DMS53 (cell line): ENCODE results near the gene FAT3.

Source experiments
- DNase-seq: peaks from one replicate; lab custom pipeline; 2025; lab: John Stamatoyannopoulos, UW

Gene FAT3

GRCh38 chr11:92224407-92225124, at the start of gene FAT3:
Gene FAT3, plus strand, starts transcription at chr11:92224818. Its CDS starts 127,295 bp downstream, at chr11:92352113.
- peak; percentile 87 for DNase-seq

- DNase-seq, result no peak
Observed at GRCh38 chr11:92179017-92179670, 45.5 kb upstream of the FAT3 start.

- no peak for DNase-seq
Observed at GRCh38 chr11:92180226-92180625, 44.4 kb upstream of the FAT3 start.

GRCh38 chr11:92180664-92181251, 43.9 kb upstream of the FAT3 start:
- DNase-seq, result no peak

- no peak for DNase-seq
Observed at GRCh38 chr11:92190535-92191206, 33.9 kb upstream of the FAT3 start.

- DNase-seq, result no peak
Observed at GRCh38 chr11:92192141-92192540, 32.5 kb upstream of the FAT3 start.

GRCh38 chr11:92198268-92198667, 26.4 kb upstream of the FAT3 start:
- DNase-seq, result peak; percentile 41

GRCh38 chr11:92199991-92200390, 24.6 kb upstream of the FAT3 start:
- no peak for DNase-seq

GRCh38 chr11:92204731-92205130, 19.9 kb upstream of the FAT3 start:
- no peak for DNase-seq

GRCh38 chr11:92206441-92206840, 18.2 kb upstream of the FAT3 start:
- DNase-seq, result no peak

- DNase-seq, result peak; percentile 78
Observed at GRCh38 chr11:92211576-92212167, 12.9 kb upstream of the FAT3 start.

- no peak for DNase-seq
Observed at GRCh38 chr11:92212530-92212929, 12.1 kb upstream of the FAT3 start.

- DNase-seq, result peak; percentile 69
Observed at GRCh38 chr11:92216789-92217188, 7.8 kb upstream of the FAT3 start.

- DNase-seq, result no peak
Observed at GRCh38 chr11:92219476-92219875, 5.1 kb upstream of the FAT3 start.

- peak; percentile 41 for DNase-seq
Observed at GRCh38 chr11:92222701-92223100, 1.9 kb upstream of the FAT3 start.

GRCh38 chr11:92224054-92224406, 588 bp upstream of the FAT3 start:
- peak; percentile 62 for DNase-seq

GRCh38 chr11:92225125-92225567, 528 bp downstream of the FAT3 start:
- peak; percentile 77 for DNase-seq

- peak; percentile 70 for DNase-seq
Observed at GRCh38 chr11:92225568-92226330, 1.1 kb downstream of the FAT3 start.

- DNase-seq, result peak; percentile 73
Observed at GRCh38 chr11:92226331-92227229, 2.0 kb downstream of the FAT3 start.

- DNase-seq, result peak; percentile 48
Observed at GRCh38 chr11:92227230-92227814, 2.7 kb downstream of the FAT3 start.
